IPS DF 6.9 (cell line): ENCODE measurements around the gene ELOVL7.
"Not testable (repeated sequence)": the region's sequence is repeated elsewhere in the genome, so short reads cannot be mapped to it uniquely, and the experiment has no call there.

Experiments
- DNase-seq: peaks from one replicate; pipeline ENCODE4 v3.0.0-alpha.2; 2013; ENCODE audit warnings: low read depth, low spot score
- H3K27ac ChIP-seq: one replicate; pipeline ENCODE4 v1.5.1; 2013; ENCODE audit warnings: low read length, control low read depth
- H3K27me3 ChIP-seq: 2 replicates; pipeline ENCODE4 v1.6.1; 2013; ENCODE audit warnings: mild to moderate bottlenecking, low read length; ENCODE audit not compliant: control insufficient read depth, insufficient read depth
- H3K36me3 ChIP-seq: 2 replicates; pipeline ENCODE4 v1.6.1; 2013; ENCODE audit warnings: low read length; ENCODE audit not compliant: control insufficient read depth, insufficient read depth
- H3K4me1 ChIP-seq: 2 replicates; pipeline ENCODE4 v1.6.1; 2013; ENCODE audit warnings: low read length; ENCODE audit not compliant: control insufficient read depth, insufficient read depth
- H3K4me3 ChIP-seq: 2 replicates; pipeline ENCODE4 v1.5.1; 2013; ENCODE audit warnings: mild to moderate bottlenecking, low read length
- H3K9me3 ChIP-seq: 2 replicates; pipeline ENCODE4 v1.6.1; 2013; ENCODE audit warnings: low read length, inconsistent platforms; ENCODE audit not compliant: control insufficient read depth, insufficient read depth
- WGBS: extraction: QIAGEN DNeasy Blood & Tissue Kit; methylation state at CpG from one replicate; pipeline ENCODE4 v1.1.7; 2013; ENCODE audit warnings: mixed read lengths, missing lambda C conversion rate; ENCODE audit not compliant: insufficient read length, insufficient coverage; 5-methylcytosine and 5-hydroxymethylcytosine counted together

Gene ELOVL7

GRCh38 chr5:60754495-60754894 lies 89.6 kb downstream of the ELOVL7 start:
- Histone ChIP-seq H3K9me3 (no peaks in the 10 kb centered on the region), H3K27me3 (no peaks in the 10 kb centered on the region), H3K27ac (no peak overlapping the region), H3K4me1 (no peaks in the 10 kb centered on the region), H3K4me3 (no peak overlapping the region), H3K36me3 (no peaks in the 10 kb centered on the region)
- no peak for DNase-seq
- WGBS = no CpG with 5 or more reads among the region's 5 CpGs

GRCh38 chr5:60744682-60745081 lies 99.4 kb downstream of the ELOVL7 start:
- no peaks in the 10 kb centered on the region for H3K36me3 ChIP-seq
- H3K27me3 ChIP-seq = no peaks in the 10 kb centered on the region
- WGBS = no CpG with 5 or more reads among the region's 6 CpGs
- no peak overlapping the region for H3K27ac ChIP-seq
- no peak overlapping the region for H3K4me3 ChIP-seq
- H3K9me3 ChIP-seq = no peaks in the 10 kb centered on the region
- DNase-seq = no peak
- H3K4me1 ChIP-seq = no peaks in the 10 kb centered on the region

GRCh38 chr5:60743511-60744314 lies 100.4 kb downstream of the ELOVL7 start:
- Histone ChIP-seq H3K36me3 (no peaks in the 10 kb centered on the region), H3K27ac (no peak overlapping the region), H3K4me3 (no peak overlapping the region), H3K9me3 (no peaks in the 10 kb centered on the region), H3K4me1 (no peaks in the 10 kb centered on the region), H3K27me3 (no peaks in the 10 kb centered on the region)
- WGBS = no CpG with 5 or more reads among the region's 40 CpGs
- no peak for DNase-seq

- no peak for DNase-seq
- no peak overlapping the region for H3K27ac ChIP-seq
- H3K9me3 ChIP-seq = no peaks in the 10 kb centered on the region
- H3K36me3 ChIP-seq = no peaks in the 10 kb centered on the region
- no peaks in the 10 kb centered on the region for H3K4me1 ChIP-seq
- WGBS = no CpG with 5 or more reads among the region's 2 CpGs
- no peaks in the 10 kb centered on the region for H3K27me3 ChIP-seq
- H3K4me3 ChIP-seq = no peak overlapping the region
Measured at GRCh38 chr5:60740322-60740721, 103.7 kb downstream of the ELOVL7 start.

- Histone ChIP-seq H3K9me3 (no peaks in the 10 kb centered on the region), H3K27ac (no peak overlapping the region), H3K4me3 (no peak overlapping the region), H3K27me3 (no peaks in the 10 kb centered on the region), H3K36me3 (no peaks in the 10 kb centered on the region), H3K4me1 (no peaks in the 10 kb centered on the region)
- DNase-seq = no peak
- no CpG with 5 or more reads among the region's 3 CpGs for WGBS
Measured at GRCh38 chr5:60738933-60739332, 105.1 kb downstream of the ELOVL7 start.

- Histone ChIP-seq H3K27me3 (no peaks in the 10 kb centered on the region), H3K4me3 (no peak overlapping the region), H3K9me3 (no peaks in the 10 kb centered on the region), H3K36me3 (no peaks in the 10 kb centered on the region), H3K4me1 (no peaks in the 10 kb centered on the region), H3K27ac (no peak overlapping the region)
- DNase-seq = no peak
- WGBS = no CpG with 5 or more reads among the region's 4 CpGs
Measured at GRCh38 chr5:60738461-60738860, 105.6 kb downstream of the ELOVL7 start.

DNA sequence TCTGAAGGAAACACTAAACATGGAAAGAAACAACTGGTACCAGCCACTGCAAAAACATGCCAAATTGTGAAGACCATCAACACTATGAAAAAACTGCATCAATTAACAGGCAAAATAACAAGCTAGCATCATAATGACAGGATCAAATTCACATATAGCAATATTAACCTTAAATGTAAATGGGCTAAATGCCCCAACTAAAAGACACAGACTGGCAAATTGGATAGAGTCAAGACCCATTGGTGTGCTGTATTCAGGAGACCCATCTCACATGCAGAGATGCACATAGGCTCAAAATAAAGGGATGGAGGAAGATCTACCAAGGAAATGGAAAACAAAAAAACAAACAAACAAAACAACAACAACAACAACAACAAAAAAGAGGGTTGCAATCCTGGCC lies 113.2 kb downstream of the ELOVL7 start:
- not testable (repeated sequence) for H3K27me3 ChIP-seq, H3K4me1 ChIP-seq, H3K9me3 ChIP-seq, DNase-seq, H3K4me3 ChIP-seq, H3K36me3 ChIP-seq, H3K27ac ChIP-seq

DNA sequence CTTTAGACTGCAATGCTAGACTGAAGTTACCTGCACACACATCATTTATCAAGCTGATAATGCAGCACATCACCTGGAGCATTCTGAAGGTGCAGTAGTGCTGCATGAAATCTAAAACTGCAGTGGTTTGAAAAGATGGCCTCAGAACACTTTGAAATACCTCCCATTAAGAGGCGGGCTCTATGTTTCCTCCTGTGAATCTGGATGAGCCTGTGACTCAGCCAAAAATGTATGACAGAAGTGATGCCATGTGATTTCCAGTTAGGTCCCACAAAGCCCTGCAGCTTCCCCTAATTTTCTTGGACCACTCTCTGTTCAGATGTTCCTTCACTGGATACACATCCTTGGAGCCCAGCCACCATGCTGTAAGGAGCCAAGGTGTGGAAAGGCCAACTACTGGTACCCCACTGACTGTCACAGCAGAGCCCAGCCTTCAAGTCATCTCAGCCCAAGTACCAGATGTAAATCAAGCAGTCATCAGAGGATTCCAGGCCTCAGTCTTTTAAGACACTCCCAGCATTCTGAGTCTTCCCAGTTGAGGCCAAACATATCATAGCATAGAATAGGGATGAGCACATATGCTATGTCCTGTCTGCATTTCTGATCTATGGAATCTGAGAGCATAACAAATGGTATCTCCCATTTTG lies 116.9 kb downstream of the ELOVL7 start:
- Histone ChIP-seq H3K4me3 (no peak overlapping the region), H3K9me3 (no peaks in the 10 kb centered on the region), H3K27ac (no peak overlapping the region), H3K27me3 (no peaks in the 10 kb centered on the region), H3K4me1 (no peaks in the 10 kb centered on the region), H3K36me3 (no peaks in the 10 kb centered on the region)
- WGBS = no CpG with 5 or more reads among the region's 1 CpG
- no peak for DNase-seq

- no peak overlapping the region for H3K27ac ChIP-seq
- no peaks in the 10 kb centered on the region for H3K27me3 ChIP-seq
- no CpG with 5 or more reads among the region's 2 CpGs for WGBS
- H3K4me1 ChIP-seq = no peaks in the 10 kb centered on the region
- H3K9me3 ChIP-seq = no peaks in the 10 kb centered on the region
- H3K4me3 ChIP-seq = no peak overlapping the region
- H3K36me3 ChIP-seq = no peaks in the 10 kb centered on the region
- no peak for DNase-seq
Measured at GRCh38 chr5:60724126-60724525, 119.9 kb downstream of the ELOVL7 start.

DNA sequence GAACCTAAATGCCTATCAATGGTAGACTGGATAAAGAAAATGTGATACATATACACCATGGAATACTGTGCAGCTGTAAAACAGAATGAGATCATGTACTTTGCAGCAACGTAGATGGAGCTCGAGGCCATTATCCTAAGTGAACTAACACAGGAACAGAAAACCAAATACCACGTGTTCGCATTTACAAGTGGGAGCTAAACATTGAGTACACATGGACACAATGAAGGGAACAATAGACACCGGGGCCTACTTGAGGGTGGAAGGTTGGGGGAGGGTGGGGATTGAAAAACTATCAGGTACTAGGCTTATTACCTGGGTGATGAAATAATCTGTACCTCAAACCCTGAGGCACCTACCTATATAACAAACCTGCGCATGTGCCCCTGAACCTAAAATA lies 121.7 kb downstream of the ELOVL7 start:
- no peak for DNase-seq
- WGBS = no CpG with 5 or more reads among the region's 6 CpGs
- Histone ChIP-seq H3K4me3 (no peak overlapping the region), H3K9me3 (no peaks in the 10 kb centered on the region), H3K4me1 (no peaks in the 10 kb centered on the region), H3K27me3 (no peaks in the 10 kb centered on the region), H3K36me3 (no peaks in the 10 kb centered on the region), H3K27ac (no peak overlapping the region)

GRCh38 chr5:60719329-60719728 lies 124.7 kb downstream of the ELOVL7 start:
- no peak overlapping the region for H3K27ac ChIP-seq
- H3K27me3 ChIP-seq = no peaks in the 10 kb centered on the region
- no peaks in the 10 kb centered on the region for H3K36me3 ChIP-seq
- no peaks in the 10 kb centered on the region for H3K4me1 ChIP-seq
- H3K9me3 ChIP-seq = no peaks in the 10 kb centered on the region
- DNase-seq = no peak
- no peak overlapping the region for H3K4me3 ChIP-seq
